ENCODE results near the gene FKBP6.
"Not testable (repeated sequence)": the region's sequence is repeated elsewhere in the genome, so short reads cannot be mapped to it uniquely, and the experiment has no call there.

FKBP6 gene

GRCh38 chr7:73358590-73359275, 30.8 kb downstream of the FKBP6 start:
- no peak for TF ChIP-seq CTCF (conservative IDR thresholded peaks at IDR 0.05; ENCODE audit: low read depth, low read length)
- no peak for DNase-seq (ENCODE audit: low read depth)
- no peak overlapping the region for H3K4me3 ChIP-seq (ENCODE audit: low read length)

GRCh38 chr7:73359306-73359705, 31.3 kb downstream of the FKBP6 start:
- no peak overlapping the region for H3K4me3 ChIP-seq (ENCODE audit: low read length)
- no peak for DNase-seq (ENCODE audit: low read depth)
- TF ChIP-seq CTCF (conservative IDR thresholded peaks at IDR 0.05; ENCODE audit: low read depth, low read length), result no peak

GRCh38 chr7:73359746-73360375, 31.9 kb downstream of the FKBP6 start:
- no peak for TF ChIP-seq CTCF (conservative IDR thresholded peaks at IDR 0.05; ENCODE audit: low read depth, low read length)
- no peak for DNase-seq (ENCODE audit: low read depth)
- no peak overlapping the region for H3K4me3 ChIP-seq (ENCODE audit: low read length)

GRCh38 chr7:73360590-73360989, 32.6 kb downstream of the FKBP6 start:
- DNase-seq (ENCODE audit: low read depth); H3K4me3 ChIP-seq (ENCODE audit: low read length): not testable (repeated sequence)

- DNase-seq (ENCODE audit: low read depth), result no peak
- TF ChIP-seq CTCF (conservative IDR thresholded peaks at IDR 0.05; ENCODE audit: low read depth, low read length), result no peak
- H3K4me3 ChIP-seq (ENCODE audit: low read length), result no peak overlapping the region
These were observed 35.5 kb downstream of the FKBP6 start for GRCh38 chr7:73363225-73364005.

GRCh38 chr7:73364006-73364728, 36.2 kb downstream of the FKBP6 start:
- no peak for DNase-seq (ENCODE audit: low read depth)
- H3K4me3 ChIP-seq (ENCODE audit: low read length), result no peak overlapping the region
- TF ChIP-seq CTCF (conservative IDR thresholded peaks at IDR 0.05; ENCODE audit: low read depth, low read length), result no peak

GRCh38 chr7:73366127-73366526, 38.2 kb downstream of the FKBP6 start:
- no peak for TF ChIP-seq CTCF (conservative IDR thresholded peaks at IDR 0.05; ENCODE audit: low read depth, low read length)
- H3K4me3 ChIP-seq (ENCODE audit: low read length), result no peak overlapping the region
- DNase-seq (ENCODE audit: low read depth), result no peak

All from retinal pigment epithelial cell (primary cell).